ENCODE data around the gene RNU1-3.
"Not testable (repeated sequence)": the region's sequence is repeated elsewhere in the genome, so short reads cannot be mapped to it uniquely, and the experiment has no call there.

RNU1-3 gene

DNA sequence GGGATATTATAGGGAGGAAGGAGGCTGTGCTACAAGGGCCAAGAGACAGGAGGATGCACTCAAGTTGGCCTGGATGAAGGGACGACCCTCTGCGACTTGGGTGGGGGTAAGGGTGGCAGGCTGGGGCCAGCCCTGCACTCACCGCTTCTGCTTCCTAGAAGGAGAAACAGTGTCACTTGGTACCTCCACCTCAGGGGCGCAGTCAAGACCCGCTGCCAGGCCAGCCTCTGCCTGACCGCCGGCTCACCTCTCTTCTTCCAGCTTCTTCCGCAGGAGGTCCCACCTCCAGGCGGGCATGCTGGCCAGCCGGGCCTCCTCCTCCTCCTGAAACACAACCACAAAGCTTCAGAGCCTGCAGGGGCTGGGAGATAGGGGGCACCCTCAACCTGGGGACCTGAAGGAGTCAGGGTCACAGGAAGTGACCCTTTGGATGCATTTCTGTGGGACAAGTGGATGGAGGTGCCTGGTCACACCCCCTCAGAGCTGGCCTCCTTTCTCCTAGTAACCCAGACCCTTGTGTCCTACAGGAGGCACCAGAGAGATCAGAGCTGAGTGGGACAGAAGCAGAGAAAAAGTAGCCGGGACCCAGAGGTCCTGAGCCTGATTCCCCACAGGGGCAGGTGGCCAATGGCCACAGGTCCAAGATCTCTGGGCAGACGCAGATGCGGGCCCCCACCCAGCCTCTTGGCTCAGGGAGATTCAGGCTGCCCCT is 24.4 kb upstream of the RNU1-3 start:
- not testable (repeated sequence) for H3K36me3 Mint-ChIP-seq (ENCODE audit: insufficient read depth); H3K27ac Mint-ChIP-seq (ENCODE audit: low read depth); ATAC-seq (replicated peaks; ENCODE audit: extremely low read depth, poor library complexity, severe bottlenecking); H3K9me3 Mint-ChIP-seq; H3K4me3 Mint-ChIP-seq; H3K27me3 Mint-ChIP-seq; DNase-seq (ENCODE audit: low spot score in 2 of 2); H3K4me1 Mint-ChIP-seq

DNA sequence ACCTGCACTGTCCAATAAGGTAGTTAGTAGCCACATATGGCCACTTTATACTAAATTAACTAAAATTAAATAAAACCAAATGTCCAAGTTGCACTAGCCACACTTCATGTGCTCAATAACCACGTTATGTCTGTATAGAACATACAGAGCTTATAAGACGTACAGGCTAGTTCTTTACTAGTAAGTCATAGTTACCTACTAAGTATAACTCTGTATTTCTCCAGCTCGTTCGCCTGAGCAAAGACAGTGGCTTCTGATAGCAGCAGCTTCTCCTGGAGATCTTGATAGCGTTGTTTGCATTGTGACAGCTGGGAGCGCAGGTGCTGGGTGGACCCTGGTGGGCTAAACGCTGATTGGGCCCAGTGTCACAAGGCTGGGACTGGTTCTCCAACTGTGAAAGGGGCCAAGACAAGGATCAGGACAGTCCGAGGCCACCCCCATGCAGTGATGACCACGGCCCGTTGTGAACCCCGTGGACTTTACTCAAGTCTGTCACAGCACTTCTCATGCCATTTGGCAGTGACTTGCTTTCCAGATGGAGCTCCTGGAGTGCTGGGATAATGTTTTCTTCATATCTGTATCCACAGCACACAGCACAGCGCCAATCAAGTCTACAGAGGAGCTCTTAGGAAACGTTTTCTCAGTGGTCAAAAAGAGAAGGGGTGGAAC is 20.5 kb upstream of the RNU1-3 start:
- H3K27ac Mint-ChIP-seq (ENCODE audit: low read depth); H3K4me1 Mint-ChIP-seq; H3K27me3 Mint-ChIP-seq; H3K9me3 Mint-ChIP-seq; H3K4me3 Mint-ChIP-seq; ATAC-seq (replicated peaks; ENCODE audit: extremely low read depth, poor library complexity, severe bottlenecking); H3K36me3 Mint-ChIP-seq (ENCODE audit: insufficient read depth); DNase-seq (ENCODE audit: low spot score in 2 of 2): not testable (repeated sequence)

DNA sequence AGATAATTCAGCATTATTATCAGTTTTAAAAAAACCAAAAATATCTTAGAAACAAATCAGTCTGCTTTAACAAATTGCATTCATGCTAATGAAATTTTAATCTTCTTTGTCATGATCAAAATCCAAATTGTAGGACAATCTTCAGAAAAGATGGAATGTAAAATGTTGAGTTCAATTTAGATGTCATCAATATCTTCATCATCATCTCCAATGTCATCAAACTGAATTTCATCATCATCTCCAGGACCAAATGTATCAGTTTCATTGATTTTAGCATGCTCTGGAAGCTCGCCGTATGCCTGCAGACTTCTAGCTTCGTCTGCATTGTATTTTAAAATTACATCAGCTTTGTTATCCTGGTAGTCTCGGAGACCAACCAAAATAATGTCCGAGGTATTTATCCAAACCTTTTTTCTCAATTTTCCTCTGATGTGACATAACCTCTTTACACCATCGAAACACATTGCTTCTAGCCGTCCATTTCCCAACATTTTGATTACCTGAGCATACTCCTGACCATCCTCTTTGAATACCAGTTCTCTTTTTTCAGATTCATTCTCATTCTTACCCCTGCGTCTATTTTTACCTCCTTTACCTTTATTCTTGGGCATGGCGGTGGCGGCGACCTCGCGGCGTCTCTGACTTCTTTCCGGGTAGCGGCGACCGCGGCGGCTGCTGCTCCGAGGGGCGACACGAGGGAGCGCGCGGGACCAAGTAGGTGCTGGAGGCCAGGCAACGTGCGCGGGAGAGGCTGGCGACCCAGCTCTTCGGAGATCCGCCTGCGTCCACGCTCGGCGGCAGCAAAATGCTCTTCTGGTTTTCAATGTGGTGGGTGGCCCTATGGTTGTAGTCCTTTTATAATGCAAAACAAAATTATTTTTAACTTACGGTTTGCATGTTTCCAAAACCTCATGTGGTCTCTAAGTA is 19.0 kb upstream of the RNU1-3 start:
- not testable (repeated sequence) for H3K9me3 Mint-ChIP-seq; DNase-seq (ENCODE audit: low spot score in 2 of 2); H3K27ac Mint-ChIP-seq (ENCODE audit: low read depth); H3K36me3 Mint-ChIP-seq (ENCODE audit: insufficient read depth); ATAC-seq (replicated peaks; ENCODE audit: extremely low read depth, poor library complexity, severe bottlenecking); H3K4me1 Mint-ChIP-seq
- H3K27me3 Mint-ChIP-seq: peaks cover 11% of the 10 kb centered on the region
- H3K4me3 Mint-ChIP-seq: peak overlapping the region; percentile 23

DNA sequence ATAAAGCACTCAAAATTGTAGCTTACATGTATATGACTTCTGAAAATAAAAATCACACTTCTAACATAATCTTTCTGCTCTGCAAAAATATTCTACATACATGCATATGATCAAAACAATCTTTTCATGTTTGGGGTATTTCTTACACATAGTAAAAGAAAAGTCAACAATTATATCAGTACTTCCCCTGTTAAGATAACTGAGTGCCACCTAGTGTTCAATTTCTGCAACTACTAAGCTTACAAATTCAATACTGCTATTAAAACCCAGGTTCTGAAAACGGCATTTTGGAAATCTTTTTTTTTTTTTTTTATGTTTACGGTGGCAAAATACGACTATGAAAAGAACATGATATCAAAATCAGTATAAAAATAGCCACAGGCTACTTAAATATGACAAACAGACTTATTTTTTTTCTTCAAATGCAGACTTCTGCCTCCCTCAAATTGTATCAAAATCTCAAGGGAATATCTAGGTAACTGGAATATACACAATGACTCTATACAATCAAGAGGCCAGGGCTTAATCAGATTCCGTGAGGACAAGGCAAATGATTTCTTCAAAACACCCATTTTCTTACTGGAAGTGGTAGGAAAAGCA is 18.1 kb upstream of the RNU1-3 start:
- H3K4me3 Mint-ChIP-seq; DNase-seq (ENCODE audit: low spot score in 2 of 2); H3K4me1 Mint-ChIP-seq; H3K36me3 Mint-ChIP-seq (ENCODE audit: insufficient read depth); H3K27ac Mint-ChIP-seq (ENCODE audit: low read depth); H3K9me3 Mint-ChIP-seq: not testable (repeated sequence)
- peak; percentile 77 for ATAC-seq (replicated peaks; ENCODE audit: extremely low read depth, poor library complexity, severe bottlenecking)
- peaks cover 20% of the 10 kb centered on the region for H3K27me3 Mint-ChIP-seq

GRCh38 chr1:16684152-16684551 is 17.4 kb upstream of the RNU1-3 start:
- H3K4me1 Mint-ChIP-seq; H3K4me3 Mint-ChIP-seq; DNase-seq (ENCODE audit: low spot score in 2 of 2); H3K36me3 Mint-ChIP-seq (ENCODE audit: insufficient read depth); H3K9me3 Mint-ChIP-seq; ATAC-seq (replicated peaks; ENCODE audit: extremely low read depth, poor library complexity, severe bottlenecking); H3K27ac Mint-ChIP-seq (ENCODE audit: low read depth): not testable (repeated sequence)
- peaks cover 27% of the 10 kb centered on the region for H3K27me3 Mint-ChIP-seq

DNA sequence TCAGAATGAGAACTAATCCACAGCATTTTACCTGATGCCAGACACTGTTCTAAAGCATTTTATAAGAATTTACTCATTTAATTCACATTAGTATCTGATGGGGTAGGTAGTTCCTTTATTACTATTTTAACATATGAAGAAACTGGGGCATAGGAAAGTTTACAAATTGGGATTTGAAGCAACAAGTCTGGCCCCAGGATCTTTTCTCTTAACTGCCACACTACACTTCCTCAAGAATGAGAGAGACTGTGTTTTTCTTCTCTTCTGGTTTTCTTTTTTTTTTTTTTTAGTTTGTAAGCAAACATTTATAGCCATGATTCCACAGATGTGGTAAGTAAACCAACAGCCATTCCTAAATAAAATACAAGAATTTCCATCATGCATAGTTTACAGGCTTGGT is 16.1 kb upstream of the RNU1-3 start:
- ATAC-seq (replicated peaks; ENCODE audit: extremely low read depth, poor library complexity, severe bottlenecking); H3K9me3 Mint-ChIP-seq; H3K27ac Mint-ChIP-seq (ENCODE audit: low read depth); H3K36me3 Mint-ChIP-seq (ENCODE audit: insufficient read depth); DNase-seq (ENCODE audit: low spot score in 2 of 2); H3K4me3 Mint-ChIP-seq: not testable (repeated sequence)
- Mint-ChIP-seq H3K27me3 (peaks cover 37% of the 10 kb centered on the region), H3K4me1 (peaks cover 11% of the 10 kb centered on the region)

DNA sequence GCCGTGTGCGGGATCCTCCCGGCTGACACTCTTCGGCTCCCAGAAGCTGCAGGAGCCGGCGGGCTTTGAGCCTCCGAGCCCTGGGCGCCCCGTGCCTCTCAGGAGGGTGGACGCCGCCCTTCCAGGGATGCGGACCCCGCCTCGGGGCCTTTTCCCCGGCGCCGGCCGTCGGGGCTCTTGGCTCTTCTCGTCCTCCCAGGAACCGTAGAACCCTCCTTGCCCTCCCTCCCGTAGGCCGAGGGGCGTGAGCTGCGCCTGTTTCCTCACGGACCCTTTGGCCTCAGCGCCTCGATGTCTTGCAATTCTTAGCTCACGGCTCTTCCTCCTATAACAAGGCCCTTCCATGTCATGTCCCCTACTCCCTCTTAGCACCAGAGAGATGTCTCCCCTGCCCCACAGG is 13.6 kb upstream of the RNU1-3 start:
- not testable (repeated sequence) for H3K4me3 Mint-ChIP-seq; ATAC-seq (replicated peaks; ENCODE audit: extremely low read depth, poor library complexity, severe bottlenecking); H3K9me3 Mint-ChIP-seq; H3K27ac Mint-ChIP-seq (ENCODE audit: low read depth); DNase-seq (ENCODE audit: low spot score in 2 of 2)
- H3K4me1 Mint-ChIP-seq: peaks cover 19% of the 10 kb centered on the region
- peaks cover 16% of the 10 kb centered on the region for H3K36me3 Mint-ChIP-seq (ENCODE audit: insufficient read depth)
- peaks cover 29% of the 10 kb centered on the region for H3K27me3 Mint-ChIP-seq

DNA sequence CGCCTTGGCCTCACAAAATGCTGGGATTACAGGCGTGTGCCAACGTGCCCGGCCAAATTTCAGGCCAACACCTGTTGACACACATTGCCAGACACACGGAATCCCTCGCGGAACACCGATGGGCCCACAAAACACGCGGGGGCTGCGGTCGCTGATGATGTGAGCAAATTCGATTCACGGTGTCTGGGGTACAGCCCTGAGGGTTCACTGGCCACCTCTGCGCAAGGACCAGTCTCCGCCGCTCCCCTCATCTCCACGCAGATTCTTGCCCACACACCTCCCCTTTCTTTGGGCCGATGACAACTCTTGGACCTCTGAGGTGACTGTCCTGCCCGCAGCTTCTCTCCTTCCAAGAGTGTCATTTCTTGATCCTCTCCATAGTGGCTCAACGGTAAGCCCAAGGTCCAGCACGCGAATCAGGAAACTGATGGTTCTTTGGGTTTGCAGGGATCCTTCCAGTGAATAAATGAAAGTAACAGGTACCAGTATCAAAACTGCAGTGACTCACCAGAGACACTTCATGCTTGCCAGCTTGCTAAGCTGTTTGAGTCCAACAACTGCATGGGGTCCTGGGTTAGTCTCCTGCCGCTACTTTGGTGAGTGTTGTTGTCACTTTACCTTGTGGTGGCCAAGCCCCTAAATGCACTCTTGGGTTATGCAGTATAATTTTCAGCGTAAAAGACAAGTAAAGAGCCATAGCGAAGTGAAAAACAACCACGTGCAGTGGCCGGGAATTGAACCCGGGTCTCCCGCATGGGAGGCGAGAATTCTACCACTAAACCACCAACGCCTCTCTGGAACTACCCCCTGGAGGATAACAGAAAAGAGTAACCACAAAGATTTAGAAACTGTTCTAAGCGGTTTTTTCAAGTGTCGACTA is 11.0 kb upstream of the RNU1-3 start:
- peak overlapping the region; percentile 68 for H3K4me3 Mint-ChIP-seq
- H3K9me3 Mint-ChIP-seq: no peaks in the 10 kb centered on the region
- H3K27ac Mint-ChIP-seq (ENCODE audit: low read depth): peak overlapping the region; percentile 88

DNA sequence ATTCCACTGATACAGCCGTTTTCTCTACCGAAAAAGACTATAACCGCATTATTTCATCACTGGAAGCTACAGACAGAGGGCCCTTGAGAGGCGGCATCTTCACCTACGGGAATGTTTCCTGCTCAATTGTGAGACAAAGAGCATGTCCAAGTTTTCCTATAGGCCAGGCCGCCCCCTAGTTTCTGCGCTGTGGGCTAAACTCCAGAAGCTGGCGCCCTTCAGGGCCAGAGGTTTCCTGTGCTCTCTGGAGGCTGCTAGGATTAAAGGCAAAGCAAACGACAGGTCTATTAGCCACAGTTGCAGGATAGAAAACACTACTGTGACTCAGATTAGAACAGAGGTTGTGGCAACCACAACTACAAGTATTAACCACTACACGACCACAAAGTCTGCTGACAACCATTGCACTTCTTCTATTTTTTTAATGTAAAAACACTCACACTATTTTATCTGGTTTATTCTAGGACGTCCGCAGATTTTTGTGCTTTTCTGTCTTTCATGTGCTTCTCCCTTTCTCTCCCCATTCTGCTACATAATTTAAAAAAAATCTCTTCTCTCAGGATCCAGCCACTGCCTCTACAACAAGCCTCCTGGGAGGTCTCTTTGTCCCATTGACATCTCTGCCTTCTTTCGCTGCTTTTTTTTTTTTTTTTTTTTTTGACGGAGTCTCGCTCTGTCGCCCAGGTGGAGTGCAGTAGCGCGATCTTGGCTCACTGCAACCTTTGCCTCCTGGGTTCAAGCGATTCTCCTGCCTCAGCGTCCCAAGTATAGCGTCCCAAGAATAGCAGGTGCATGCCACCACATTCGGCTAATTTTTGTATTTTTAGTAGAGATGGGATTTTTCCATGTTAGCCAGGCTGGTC is 10.1 kb upstream of the RNU1-3 start:
- peak overlapping the region; percentile 68 for H3K4me3 Mint-ChIP-seq
- H3K27me3 Mint-ChIP-seq: peaks cover 29% of the 10 kb centered on the region
- peaks cover 16% of the 10 kb centered on the region for H3K36me3 Mint-ChIP-seq (ENCODE audit: insufficient read depth)
- not testable (repeated sequence) for DNase-seq (ENCODE audit: low spot score in 2 of 2); H3K9me3 Mint-ChIP-seq
- peaks cover 19% of the 10 kb centered on the region for H3K4me1 Mint-ChIP-seq
- ATAC-seq (replicated peaks; ENCODE audit: extremely low read depth, poor library complexity, severe bottlenecking): peak; percentile 79
- H3K27ac Mint-ChIP-seq (ENCODE audit: low read depth): peak overlapping the region; percentile 88

More for the DNA sequence above, 11.0 kb upstream of the RNU1-3 start:
- Mint-ChIP-seq H3K36me3 (ENCODE audit: insufficient read depth) (peaks cover 16% of the 10 kb centered on the region), H3K27me3 (peaks cover 29% of the 10 kb centered on the region), H3K4me1 (peaks cover 19% of the 10 kb centered on the region)
- DNase-seq (ENCODE audit: low spot score in 2 of 2): peak in 1 of 2 donors; percentile 22
- ATAC-seq (replicated peaks; ENCODE audit: extremely low read depth, poor library complexity, severe bottlenecking): peak; percentile 44

DNA sequence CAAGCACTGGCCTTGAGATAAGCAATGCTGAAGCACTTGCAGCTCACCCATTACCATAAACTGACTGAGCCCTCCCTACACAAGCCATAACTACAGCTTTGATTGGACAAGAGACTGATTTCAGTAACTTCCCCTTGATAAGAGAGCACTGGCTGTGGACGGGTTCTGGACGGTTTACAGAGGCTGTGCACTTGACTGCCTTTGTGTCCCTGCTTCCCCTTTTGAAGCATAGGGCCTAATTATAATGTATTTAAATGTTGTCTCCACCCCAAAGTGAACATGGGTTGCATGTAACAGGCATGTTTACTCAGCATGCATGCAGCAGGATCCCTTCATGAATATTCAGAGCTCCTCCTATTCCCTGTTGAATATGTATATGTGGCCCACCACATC is 8.4 kb upstream of the RNU1-3 start:
- ATAC-seq (replicated peaks; ENCODE audit: extremely low read depth, poor library complexity, severe bottlenecking); H3K9me3 Mint-ChIP-seq; H3K4me3 Mint-ChIP-seq; H3K27ac Mint-ChIP-seq (ENCODE audit: low read depth); DNase-seq (ENCODE audit: low spot score in 2 of 2): not testable (repeated sequence)
- Mint-ChIP-seq H3K27me3 (peaks cover 21% of the 10 kb centered on the region), H3K36me3 (ENCODE audit: insufficient read depth) (peaks cover 14% of the 10 kb centered on the region), H3K4me1 (peaks cover 19% of the 10 kb centered on the region)

GRCh38 chr1:16673976-16674375 is 7.2 kb upstream of the RNU1-3 start:
- ATAC-seq (replicated peaks; ENCODE audit: extremely low read depth, poor library complexity, severe bottlenecking); H3K27me3 Mint-ChIP-seq; H3K27ac Mint-ChIP-seq (ENCODE audit: low read depth); H3K4me3 Mint-ChIP-seq; DNase-seq (ENCODE audit: low spot score in 2 of 2); H3K9me3 Mint-ChIP-seq: not testable (repeated sequence)
- peaks cover 14% of the 10 kb centered on the region for H3K36me3 Mint-ChIP-seq (ENCODE audit: insufficient read depth)
- H3K4me1 Mint-ChIP-seq: peaks cover 19% of the 10 kb centered on the region
